Neural cell (in vitro differentiated cells): Measurements from ENCODE around the gene DLAT.

Experiments
- CTCF ChIP-seq: fragments of 450-650 bp; IDR thresholded peaks from 2 replicates; pipeline ENCODE4 v1.5.1; 2014; ENCODE audit warnings: antibody characterized with exemption, mild to moderate bottlenecking, moderate library complexity; ENCODE audit not compliant: poor library complexity, severe bottlenecking
- EZH2 ChIP-seq: fragments of 200-600, 300-800 bp; shearing (Covaris generic), sonication (generic); IDR thresholded peaks from 2 replicates; pipeline ENCODE4 v1.6.1; 2014; ENCODE audit warnings: antibody characterized with exemption, low read length, borderline replicate concordance, mild to moderate bottlenecking; ENCODE audit not compliant: insufficient read depth, poor library complexity, severe bottlenecking
- POLR2AphosphoS5 ChIP-seq: IDR thresholded peaks from 2 replicates; pipeline ENCODE4 v1.6.1; 2012

- TF ChIP-seq POLR2AphosphoS5 (no peak), EZH2 (no peak), CTCF (no peak)
These were observed 19.8 kb downstream of the DLAT start for GRCh38 chr11:112044961-112045360.
